Measurements from ENCODE around the gene IFIT3.

DNA sequence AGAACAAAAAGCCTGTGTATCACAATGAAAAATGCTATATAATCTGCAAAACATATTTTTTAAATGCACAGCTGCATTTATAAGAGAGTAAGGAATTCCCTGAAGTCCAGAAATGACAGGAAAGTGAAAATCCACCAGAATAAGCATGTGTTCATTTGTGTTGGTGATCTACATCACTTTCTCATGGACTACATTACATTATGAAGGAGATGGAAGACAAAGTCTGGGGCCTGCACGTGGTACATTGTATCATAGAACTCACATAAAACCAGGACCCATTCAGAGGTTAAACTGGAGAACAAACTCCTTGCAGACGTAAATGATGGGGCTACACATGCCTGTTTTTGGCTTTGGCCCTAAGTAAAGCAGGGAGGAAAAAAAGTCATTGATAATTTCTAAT lies 16.4 kb downstream of the IFIT3 start:
- TF ChIP-seq, protein P1, sequence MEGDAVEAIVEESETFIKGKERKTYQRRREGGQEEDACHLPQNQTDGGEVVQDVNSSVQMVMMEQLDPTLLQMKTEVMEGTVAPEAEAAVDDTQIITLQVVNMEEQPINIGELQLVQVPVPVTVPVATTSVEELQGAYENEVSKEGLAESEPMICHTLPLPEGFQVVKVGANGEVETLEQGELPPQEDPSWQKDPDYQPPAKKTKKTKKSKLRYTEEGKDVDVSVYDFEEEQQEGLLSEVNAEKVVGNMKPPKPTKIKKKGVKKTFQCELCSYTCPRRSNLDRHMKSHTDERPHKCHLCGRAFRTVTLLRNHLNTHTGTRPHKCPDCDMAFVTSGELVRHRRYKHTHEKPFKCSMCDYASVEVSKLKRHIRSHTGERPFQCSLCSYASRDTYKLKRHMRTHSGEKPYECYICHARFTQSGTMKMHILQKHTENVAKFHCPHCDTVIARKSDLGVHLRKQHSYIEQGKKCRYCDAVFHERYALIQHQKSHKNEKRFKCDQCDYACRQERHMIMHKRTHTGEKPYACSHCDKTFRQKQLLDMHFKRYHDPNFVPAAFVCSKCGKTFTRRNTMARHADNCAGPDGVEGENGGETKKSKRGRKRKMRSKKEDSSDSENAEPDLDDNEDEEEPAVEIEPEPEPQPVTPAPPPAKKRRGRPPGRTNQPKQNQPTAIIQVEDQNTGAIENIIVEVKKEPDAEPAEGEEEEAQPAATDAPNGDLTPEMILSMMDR (conservative IDR thresholded peaks at IDR 0.05), result no peak
- TF ChIP-seq EZH2 (IDR thresholded peaks at IDR 0.05; ENCODE audit: low read depth), result no peak
